Measurements from ENCODE around the gene HTR7.

Gene HTR7

DNA sequence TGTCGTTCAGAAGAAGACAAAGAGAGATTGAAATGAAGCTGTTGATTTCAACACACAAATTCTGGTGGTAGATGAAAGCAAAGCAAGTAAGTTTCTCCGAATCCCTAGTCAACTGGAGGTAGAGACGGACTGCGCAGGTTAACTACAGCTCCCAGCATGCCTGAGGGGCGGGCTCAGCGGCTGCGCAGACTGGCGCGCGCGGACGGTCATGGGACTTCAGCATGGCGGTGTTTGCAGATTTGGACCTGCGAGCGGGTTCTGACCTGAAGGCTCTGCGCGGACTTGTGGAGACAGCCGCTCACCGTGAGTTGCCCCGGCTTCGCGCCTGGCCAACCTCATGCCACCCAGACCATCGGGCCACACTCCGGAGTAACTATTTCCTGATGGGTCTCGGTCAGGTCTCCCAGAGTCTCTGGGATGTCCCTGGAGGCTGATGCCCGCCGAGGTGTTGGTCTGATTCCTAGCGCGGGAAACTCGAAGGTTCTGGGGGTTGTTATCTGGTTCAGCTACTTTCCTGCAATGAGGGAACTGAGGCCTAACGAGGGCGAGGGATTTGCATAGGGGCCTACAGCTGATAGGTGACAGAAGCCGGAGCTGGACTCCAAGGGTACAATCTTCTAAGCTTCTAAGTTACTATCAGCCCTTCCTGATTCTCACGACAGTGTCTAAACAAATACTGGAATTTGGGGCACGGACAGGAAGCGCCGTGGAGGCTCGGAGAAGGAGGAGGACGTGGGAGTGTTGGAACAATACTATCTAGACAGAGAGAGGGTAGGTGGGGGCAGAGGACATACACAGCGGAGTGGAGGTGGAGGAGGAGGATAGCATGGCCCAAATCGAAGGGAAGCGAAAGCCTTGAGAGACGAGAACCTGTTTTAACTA, 14.2 kb upstream of the HTR7 start, which contains the start of gene RPP30:
Gene RPP30 (plus strand): TSS at position 209 of the 882 bp plus-strand sequence. CDS start 13 bp downstream, at position 222.
- TF ChIP-seq, protein P1, sequence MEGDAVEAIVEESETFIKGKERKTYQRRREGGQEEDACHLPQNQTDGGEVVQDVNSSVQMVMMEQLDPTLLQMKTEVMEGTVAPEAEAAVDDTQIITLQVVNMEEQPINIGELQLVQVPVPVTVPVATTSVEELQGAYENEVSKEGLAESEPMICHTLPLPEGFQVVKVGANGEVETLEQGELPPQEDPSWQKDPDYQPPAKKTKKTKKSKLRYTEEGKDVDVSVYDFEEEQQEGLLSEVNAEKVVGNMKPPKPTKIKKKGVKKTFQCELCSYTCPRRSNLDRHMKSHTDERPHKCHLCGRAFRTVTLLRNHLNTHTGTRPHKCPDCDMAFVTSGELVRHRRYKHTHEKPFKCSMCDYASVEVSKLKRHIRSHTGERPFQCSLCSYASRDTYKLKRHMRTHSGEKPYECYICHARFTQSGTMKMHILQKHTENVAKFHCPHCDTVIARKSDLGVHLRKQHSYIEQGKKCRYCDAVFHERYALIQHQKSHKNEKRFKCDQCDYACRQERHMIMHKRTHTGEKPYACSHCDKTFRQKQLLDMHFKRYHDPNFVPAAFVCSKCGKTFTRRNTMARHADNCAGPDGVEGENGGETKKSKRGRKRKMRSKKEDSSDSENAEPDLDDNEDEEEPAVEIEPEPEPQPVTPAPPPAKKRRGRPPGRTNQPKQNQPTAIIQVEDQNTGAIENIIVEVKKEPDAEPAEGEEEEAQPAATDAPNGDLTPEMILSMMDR (IDR thresholded peaks at IDR 0.05; ENCODE audit: borderline replicate concordance, insufficient read depth, low read depth, low read length), result no peak
- H3K4me3 ChIP-seq (ENCODE audit: low read depth, low read length), result peak within 1 kb of the TSS; percentile 82

DNA sequence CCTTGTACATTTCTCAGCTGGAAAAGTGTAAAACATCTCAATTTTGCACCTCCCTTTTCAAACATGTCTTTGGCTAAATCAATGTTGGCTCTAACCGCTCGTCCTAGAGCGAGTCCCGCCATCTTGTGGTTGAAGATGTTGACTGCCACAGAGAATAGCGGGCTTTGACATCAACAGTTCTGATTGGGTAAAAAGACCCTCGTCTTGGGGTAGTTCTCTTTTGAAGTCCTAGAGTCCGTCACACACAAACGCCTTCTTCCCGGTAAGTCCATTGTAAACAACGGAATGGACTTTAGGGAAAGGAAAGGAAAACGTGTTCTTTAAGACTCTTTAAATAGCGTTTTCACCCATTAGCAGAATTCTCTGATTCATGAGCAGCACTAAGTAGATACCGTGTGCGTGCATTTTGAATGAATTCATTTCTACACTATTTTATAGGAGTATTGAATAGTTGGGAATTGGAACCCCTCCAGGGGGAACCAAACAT, 13.5 kb upstream of the HTR7 start:
- TF ChIP-seq, protein P1 (IDR thresholded peaks at IDR 0.05; ENCODE audit: borderline replicate concordance, insufficient read depth, low read depth, low read length), result peak; percentile 45; the same call in 1 of the 2 replicates
- peak overlapping the region; percentile 82 for H3K4me3 ChIP-seq (ENCODE audit: low read depth, low read length)

DNA sequence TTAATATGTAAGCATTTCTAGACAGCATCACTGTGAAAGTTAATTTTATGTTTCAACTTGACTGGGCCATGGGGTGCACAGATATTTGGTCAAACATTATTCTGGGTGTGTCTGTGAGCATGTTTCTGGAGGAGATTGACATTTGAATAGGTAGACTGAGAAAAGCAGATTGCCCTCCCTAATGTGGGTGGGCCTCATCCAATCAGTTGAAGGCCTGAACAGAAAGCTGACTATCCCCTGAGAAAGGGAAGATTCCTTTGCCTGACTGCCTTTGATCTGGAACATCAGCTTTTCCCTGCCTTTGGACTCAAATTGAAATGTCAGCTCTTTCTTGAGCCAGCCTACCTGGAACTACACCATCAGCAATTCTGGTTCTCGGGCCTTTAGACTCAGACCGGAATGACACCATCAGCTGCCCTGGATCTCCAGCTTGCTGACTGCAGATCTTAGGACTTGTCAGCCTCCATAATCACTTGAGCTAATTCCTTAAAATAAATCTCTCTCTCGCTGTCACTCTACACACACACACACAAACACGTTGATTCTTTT, 8.3 kb upstream of the HTR7 start:
- TF ChIP-seq, protein P1 (IDR thresholded peaks at IDR 0.05; ENCODE audit: borderline replicate concordance, insufficient read depth, low read depth, low read length), result no peak
- no peak overlapping the region for H3K4me3 ChIP-seq (ENCODE audit: low read depth, low read length)

DNA sequence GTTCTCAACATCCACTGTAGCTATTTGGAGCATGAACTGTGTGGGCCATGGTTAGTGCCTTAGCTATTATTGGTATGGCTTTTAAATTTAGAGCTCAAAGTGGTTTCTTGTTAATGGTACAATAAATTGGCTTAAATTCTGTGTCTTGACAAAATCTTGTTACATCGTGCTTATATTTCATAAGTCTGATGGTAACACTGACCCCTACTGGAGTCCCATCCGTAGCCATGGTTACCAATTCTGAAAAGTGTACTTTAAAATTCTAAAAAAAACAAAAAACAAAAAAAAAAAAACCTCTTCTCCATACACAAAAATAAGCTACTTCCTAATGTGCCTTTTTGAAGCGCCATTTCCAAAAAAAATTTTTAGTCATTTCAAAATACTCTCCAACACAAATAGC, 7.6 kb upstream of the HTR7 start:
- no peak overlapping the region for H3K4me3 ChIP-seq (ENCODE audit: low read depth, low read length)
- TF ChIP-seq, protein P1 (IDR thresholded peaks at IDR 0.05; ENCODE audit: borderline replicate concordance, insufficient read depth, low read depth, low read length), result 0 out of 2 replicates have a peak, but pooled peaks have one; percentile 11

DNA sequence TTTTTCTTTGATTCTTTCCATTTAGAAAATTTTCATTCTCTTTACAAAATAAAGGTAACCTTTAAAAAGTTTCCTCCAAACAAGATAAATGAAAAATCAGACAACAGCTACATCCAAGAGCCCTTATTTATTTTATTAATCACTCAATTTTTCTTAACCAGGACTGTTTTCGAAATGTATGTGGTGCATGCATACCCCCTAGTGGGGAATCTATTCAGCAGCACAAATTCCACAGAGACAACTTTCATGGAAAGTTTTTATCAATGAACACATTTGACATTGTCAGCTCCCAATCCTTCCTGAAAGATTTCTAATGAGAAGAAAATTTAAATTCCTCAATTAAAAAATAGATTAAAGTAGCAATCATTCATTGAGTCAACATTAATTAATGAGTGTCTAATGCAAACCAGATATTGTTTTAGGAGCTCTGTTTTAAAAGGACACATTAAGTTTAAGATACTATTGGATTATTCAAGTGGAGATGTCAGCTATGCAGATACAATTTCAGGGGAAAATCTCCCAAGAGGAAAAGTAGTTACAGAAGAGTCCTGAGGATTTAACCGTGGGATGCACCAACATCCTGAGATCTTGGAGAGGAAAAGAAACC, 5.2 kb upstream of the HTR7 start:
- H3K4me3 ChIP-seq (ENCODE audit: low read depth, low read length), result no peak overlapping the region
- TF ChIP-seq, protein P1 (IDR thresholded peaks at IDR 0.05; ENCODE audit: borderline replicate concordance, insufficient read depth, low read depth, low read length), result peak; percentile 49; the same call in 1 of the 2 replicates

DNA sequence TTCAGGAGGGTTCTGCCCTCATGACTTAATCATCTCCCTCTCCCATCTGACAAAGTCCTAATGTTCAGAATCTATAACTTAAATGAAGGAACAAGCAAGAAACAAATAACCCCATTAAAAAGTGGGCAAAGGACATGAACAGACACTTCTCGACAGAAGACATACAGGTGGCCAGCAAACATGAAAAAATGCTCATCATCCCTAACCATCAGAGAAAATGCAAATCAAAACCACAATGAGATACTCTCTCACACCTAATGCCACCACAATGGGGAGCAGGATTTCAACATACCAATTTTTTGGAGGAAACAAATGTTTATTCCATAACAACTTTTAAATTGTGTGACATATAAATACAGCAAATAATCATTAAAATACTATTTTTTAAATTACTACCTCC, 3.0 kb upstream of the HTR7 start:
- TF ChIP-seq, protein P1 (IDR thresholded peaks at IDR 0.05; ENCODE audit: borderline replicate concordance, insufficient read depth, low read depth, low read length), result no peak
- H3K4me3 ChIP-seq (ENCODE audit: low read depth, low read length), result no peak overlapping the region

All from GM12875 (cell line).